ENCODE results near the gene TUBA4A.
"Not testable (repeated sequence)": the region's sequence is repeated elsewhere in the genome, so short reads cannot be mapped to it uniquely, and the experiment has no call there.

TUBA4A gene

DNA sequence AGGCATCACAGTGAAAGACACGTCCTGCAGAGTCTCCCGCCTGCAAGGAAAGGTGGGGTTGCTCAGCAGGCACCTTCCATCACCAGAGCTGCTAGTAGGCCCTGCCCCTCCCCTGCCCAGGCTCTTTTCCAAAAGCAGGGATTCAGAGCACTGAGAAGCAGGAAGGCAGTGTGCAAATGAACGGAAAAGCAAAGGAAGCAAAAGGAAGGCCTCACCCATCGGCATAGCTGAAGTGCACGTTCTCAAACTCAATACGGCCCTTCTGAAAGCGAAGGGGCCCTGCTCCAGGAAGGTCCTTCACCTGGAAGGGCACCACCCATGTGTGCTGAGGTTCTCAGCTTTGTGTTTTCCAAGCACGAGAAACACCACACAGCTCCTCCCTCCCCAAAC is 40.7 kb downstream of the TUBA4A start:
- DNase-seq (ENCODE audit: low read depth in 2 of 2) = no peak

GRCh38 chr2:219210886-219211362 is 42.8 kb downstream of the TUBA4A start:
- no peak for DNase-seq (ENCODE audit: low read depth in 2 of 2)

DNA sequence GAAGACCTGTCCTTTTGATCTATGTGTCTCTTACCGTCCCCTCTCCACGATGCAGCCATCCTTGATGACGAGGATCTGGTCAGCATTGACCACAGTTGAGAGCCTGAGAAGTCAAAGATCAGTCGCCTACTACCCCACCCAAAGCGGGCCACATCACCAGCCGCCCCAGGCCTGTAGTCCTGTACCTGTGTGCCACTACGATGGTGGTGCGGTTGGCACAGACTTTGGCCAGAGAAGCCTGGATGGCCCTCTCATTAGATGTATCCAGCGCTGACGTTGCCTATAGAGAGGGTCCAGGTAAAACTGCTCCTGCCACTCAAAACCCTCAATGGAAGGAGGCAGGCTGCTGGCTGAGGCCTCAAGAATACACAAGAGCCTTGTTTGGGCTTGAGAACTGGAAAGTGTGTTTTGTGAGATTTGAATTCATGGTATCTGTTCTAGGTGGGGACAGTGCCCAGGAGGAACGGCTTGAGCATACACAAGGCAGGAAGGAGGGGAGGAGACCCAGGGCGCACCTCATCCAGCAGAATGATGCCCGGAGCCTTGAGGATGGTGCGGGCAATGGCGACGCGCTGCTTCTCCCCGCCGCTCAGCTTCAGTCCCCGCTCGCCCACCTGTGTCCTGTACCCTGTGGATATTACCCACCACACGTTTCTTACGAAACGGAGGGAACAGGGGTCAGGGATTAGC is 43.4 kb downstream of the TUBA4A start:
- no peak for DNase-seq (ENCODE audit: low read depth in 2 of 2)

DNA sequence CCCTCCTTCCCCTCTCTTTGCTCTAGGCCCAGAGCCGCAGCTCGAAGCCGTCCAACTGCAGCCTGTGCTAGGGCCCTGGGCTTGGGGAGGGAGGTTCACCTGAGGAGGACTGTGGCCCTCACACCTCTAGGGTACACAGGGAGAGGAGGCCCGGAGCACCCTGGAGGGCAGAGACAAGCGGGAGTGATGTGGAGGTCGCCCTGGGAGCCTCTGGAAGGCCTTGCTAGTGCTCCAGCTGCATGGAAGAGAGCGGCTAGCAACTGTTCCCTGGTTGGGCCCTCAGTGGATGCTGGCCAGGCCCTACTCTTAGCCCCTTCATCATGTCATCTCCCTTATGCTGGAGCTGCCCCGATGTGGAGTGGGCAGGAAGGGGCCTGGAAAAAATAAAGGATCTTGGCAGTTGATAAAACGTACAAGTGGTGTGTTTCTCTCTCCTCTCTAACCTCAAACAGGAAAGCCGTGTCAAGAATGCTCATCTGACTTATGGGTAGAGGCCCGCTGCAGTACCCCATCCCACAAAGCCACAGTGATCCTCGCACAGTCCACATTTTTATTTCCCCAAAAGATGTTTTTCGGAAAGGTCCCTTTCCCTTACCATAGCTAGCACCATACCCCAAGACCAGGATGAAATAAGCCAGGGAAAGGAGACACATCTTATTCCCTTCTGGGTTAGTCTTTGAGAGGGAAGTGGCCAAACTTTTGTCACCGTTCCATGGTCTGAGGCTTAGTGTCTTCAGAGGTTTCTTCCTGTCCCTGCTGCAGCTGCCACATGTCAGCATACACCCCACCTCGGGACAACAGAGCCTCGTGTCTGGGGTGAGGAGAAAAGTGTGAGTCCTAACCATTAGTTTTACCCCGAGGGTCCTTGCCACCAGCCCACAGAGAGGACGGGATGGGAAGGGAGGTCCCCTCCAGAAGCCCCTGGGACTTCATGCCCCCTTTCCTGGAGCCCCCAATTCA is 44.2 kb downstream of the TUBA4A start:
- DNase-seq (ENCODE audit: low read depth in 2 of 2) = no peak

GRCh38 chr2:219207884-219208740 is 45.6 kb downstream of the TUBA4A start:
- no peak for DNase-seq (ENCODE audit: low read depth in 2 of 2)

DNA sequence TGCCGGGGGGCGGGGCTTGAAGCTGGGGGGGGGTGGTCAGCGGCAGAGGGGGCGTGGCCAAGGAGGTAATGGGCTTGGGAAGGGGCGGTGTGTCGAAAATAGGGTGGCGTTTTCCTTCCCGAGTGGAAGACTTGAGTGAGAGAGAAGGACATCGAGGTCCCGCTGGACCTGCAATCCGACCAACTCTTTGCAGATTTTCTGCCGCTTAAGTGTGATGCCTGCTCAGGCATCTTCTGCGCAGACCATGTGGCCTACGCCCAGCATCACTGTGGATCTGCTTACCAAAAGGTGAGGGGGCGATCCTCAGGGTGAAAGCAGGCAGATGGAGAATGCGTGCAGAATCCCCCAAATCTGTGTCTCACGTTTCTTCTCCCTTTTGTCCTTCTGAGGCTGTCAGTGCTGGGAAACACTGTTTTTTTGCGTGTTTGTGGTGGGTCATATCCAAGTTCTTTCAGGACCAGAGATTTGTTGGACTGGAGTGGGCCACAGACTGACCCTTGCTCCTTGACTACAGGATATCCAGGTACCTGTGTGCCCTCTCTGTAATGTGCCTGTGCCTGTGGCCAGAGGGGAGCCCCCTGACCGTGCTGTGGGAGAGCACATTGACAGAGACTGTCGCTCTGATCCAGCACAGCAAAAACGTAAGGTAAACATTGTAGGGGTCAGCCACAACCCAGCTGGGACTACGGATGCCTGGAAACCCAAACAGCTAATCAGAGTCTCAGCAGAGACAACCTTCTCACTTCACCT is 46.4 kb downstream of the TUBA4A start:
- DNase-seq (ENCODE audit: low read depth in 2 of 2) = no peak

GRCh38 chr2:219206328-219207133 is 47.2 kb downstream of the TUBA4A start, which contains the start of gene ZFAND2B:
ZFAND2B (plus strand) TSS chr2:219206782; CDS start chr2:219206988, 206 bp downstream.
- peak; percentile 83 to 93 for DNase-seq (ENCODE audit: low read depth in 2 of 2)

GRCh38 chr2:219205981-219206327 is 47.8 kb downstream of the TUBA4A start:
- DNase-seq (ENCODE audit: low read depth in 2 of 2) = no peak

GRCh38 chr2:219205165-219205538 is 48.6 kb downstream of the TUBA4A start:
- no peak for DNase-seq (ENCODE audit: low read depth in 2 of 2)

DNA sequence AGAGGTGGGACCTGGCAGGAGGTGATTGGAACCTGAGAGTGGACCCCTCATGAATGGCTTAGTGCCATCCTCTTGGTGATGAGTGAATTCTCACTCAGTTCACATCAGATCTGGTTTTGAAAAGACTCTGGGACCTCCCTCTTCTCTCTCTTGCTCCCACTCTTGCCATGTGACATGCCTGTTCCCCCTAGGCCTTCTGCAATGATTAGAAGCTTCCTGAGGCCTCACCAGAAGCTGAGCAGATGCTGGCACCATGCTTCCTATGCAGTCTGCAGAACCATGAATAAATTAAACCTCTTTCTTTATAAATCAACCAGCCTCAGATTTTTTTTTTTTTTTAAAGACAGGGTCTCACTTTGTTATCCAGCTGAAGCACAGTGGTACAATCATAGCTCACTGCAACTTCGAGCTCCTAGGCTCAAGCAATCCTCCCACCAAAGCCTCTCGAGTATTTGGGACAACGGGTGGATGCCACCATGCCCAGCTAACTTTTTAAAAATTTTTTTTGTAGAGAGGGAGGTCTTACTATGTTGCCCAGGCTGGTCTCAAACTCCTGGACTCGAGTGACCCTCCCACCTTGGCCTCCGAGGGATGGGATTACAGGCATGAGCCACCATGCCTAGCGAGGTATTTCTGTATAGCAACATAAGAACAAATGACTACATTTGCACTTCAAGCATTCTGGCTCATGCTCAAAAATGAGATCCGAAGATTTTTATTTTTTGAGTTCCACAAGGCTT is 49.1 kb downstream of the TUBA4A start:
- no peak for DNase-seq (ENCODE audit: low read depth in 2 of 2)

GRCh38 chr2:219201331-219201730 is 52.4 kb downstream of the TUBA4A start:
- DNase-seq (ENCODE audit: low read depth in 2 of 2) = not testable (repeated sequence)

GRCh38 chr2:219200502-219201326 is 53.0 kb downstream of the TUBA4A start:
- DNase-seq (ENCODE audit: low read depth in 2 of 2) = not testable (repeated sequence)
